Medulla oblongata (tissue), 1 donor: ENCODE results near the gene TMEM132C.
"Not testable (repeated sequence)": the region's sequence is repeated elsewhere in the genome, so short reads cannot be mapped to it uniquely, and the experiment has no call there.

Experiments
- DNase-seq: peaks from one replicate; pipeline ENCODE4 v3.0.0-alpha.2; 2015; ENCODE audit errors: extremely low spot score

TMEM132C gene

GRCh38 chr12:128554546-128555304 lies 287.8 kb downstream of the TMEM132C start:
- DNase-seq, result no peak

GRCh38 chr12:128557231-128557630 lies 290.3 kb downstream of the TMEM132C start:
- no peak for DNase-seq

- no peak for DNase-seq
Observed at GRCh38 chr12:128564956-128565355, 298.0 kb downstream of the TMEM132C start.

- DNase-seq, result no peak
Observed at GRCh38 chr12:128567730-128568129, 300.8 kb downstream of the TMEM132C start.

GRCh38 chr12:128570191-128571065 lies 303.5 kb downstream of the TMEM132C start:
- no peak for DNase-seq

- DNase-seq, result no peak
Observed at GRCh38 chr12:128571906-128572810, 305.2 kb downstream of the TMEM132C start.

GRCh38 chr12:128573907-128574306 lies 306.9 kb downstream of the TMEM132C start:
- DNase-seq, result no peak

- no peak for DNase-seq
Observed at GRCh38 chr12:128578045-128578444, 311.1 kb downstream of the TMEM132C start.

GRCh38 chr12:128581321-128581761 lies 314.4 kb downstream of the TMEM132C start:
- DNase-seq, result no peak

GRCh38 chr12:128583453-128583852 lies 316.5 kb downstream of the TMEM132C start:
- DNase-seq, result no peak

- DNase-seq, result no peak
Observed at GRCh38 chr12:128586451-128587029, 319.6 kb downstream of the TMEM132C start.

GRCh38 chr12:128587918-128588317 lies 320.9 kb downstream of the TMEM132C start:
- DNase-seq, result no peak

GRCh38 chr12:128592220-128592744 lies 325.3 kb downstream of the TMEM132C start:
- DNase-seq, result no peak

GRCh38 chr12:128594521-128594920 lies 327.6 kb downstream of the TMEM132C start:
- no peak for DNase-seq

GRCh38 chr12:128595609-128596008 lies 328.6 kb downstream of the TMEM132C start:
- no peak for DNase-seq

GRCh38 chr12:128600886-128601285 lies 333.9 kb downstream of the TMEM132C start:
- DNase-seq, result no peak

- no peak for DNase-seq
Observed at GRCh38 chr12:128603573-128604115, 336.7 kb downstream of the TMEM132C start.

GRCh38 chr12:128604219-128604618 lies 337.2 kb downstream of the TMEM132C start:
- not testable (repeated sequence) for DNase-seq

GRCh38 chr12:128606051-128606450 lies 339.1 kb downstream of the TMEM132C start:
- DNase-seq, result no peak

- no peak for DNase-seq
Observed at GRCh38 chr12:128606538-128606937, 339.6 kb downstream of the TMEM132C start.

- DNase-seq, result no peak
Observed at GRCh38 chr12:128606970-128607369, 340.0 kb downstream of the TMEM132C start.
